HCT116 (cell line): Measurements from ENCODE around the gene ARFGAP1. TPM values are rescaled to one million over a fixed set of nuclear protein-coding genes. Genes with fewer than 3 reads are reported as not detected.
A peak's percentile ranks its signal among the peaks of the same experiment; 100 is the strongest.
"Not testable (repeated sequence)": the region's sequence is repeated elsewhere in the genome, so short reads cannot be mapped to it uniquely, and the experiment has no call there.

ENCODE experiments used
- ATAC-seq: fragments of 200-7000 bp; cut with Tn5 transposase; 2 replicates; pipeline ENCODE4 v1.9.1; 2020; ENCODE audit warnings: mild to moderate bottlenecking, moderate library complexity
- BruUV-seq: library from RNA; stranded (reverse); fragments of 400-500 nt; replicated peaks from 2 replicates; lab custom pipeline; 2021; lab: Mats Ljungman, UMichigan
- CTCF ChIA-PET: fragments of 300-600 bp; sonication (Branson Sonifier 250); formaldehyde crosslinking; loops from one replicate; lab custom pipeline; 2021; ENCODE audit warnings: antibody characterized with exemption; lab: Charles Lee
- POLR2A ChIA-PET: fragments of 300-600, 350-600 bp; sonication (Branson Sonifier 250); formaldehyde crosslinking; loops from one replicate; lab custom pipeline; 2021; ENCODE audit warnings: antibody characterized with exemption; lab: Charles Lee
- RAD21 ChIA-PET, 2 experiments: fragments of 300-600 bp; sonication (Branson Sonifier 250); formaldehyde crosslinking; loops; one replicate each; lab custom pipeline; 2023; ENCODE audit warnings: low total read pairs in 2 of 2; ENCODE audit not compliant: uncharacterized antibody in 2 of 2, unreplicated experiment in 2 of 2, low non-redundant PET in 1 of 2; lab: Charles Lee
- DNase-seq: peaks from one replicate; pipeline ENCODE4 v3.0.0-alpha.2; 2010; ENCODE audit warnings: low read depth, low spot score
- H2AFZ ChIP-seq: fragments of 200-600 bp; shearing (Covaris generic), sonication (generic); 2 replicates; pipeline ENCODE4 v1.6.1; 2017; ENCODE audit warnings: low read depth, mixed run types, mixed read lengths, antibody characterized with exemption, low read length; ENCODE audit not compliant: poor library complexity, severe bottlenecking
- H3K27ac ChIP-seq: 2 replicates; pipeline ENCODE4 v1.5.1; 2012; ENCODE audit warnings: low read depth, low read length
- H3K27me3 ChIP-seq: fragments of 200-600 bp; sonication (generic); 2 replicates; pipeline ENCODE4 v1.6.1; 2016; ENCODE audit warnings: mixed run types, low read length, mixed read lengths; ENCODE audit not compliant: insufficient read depth
- H3K36me3 ChIP-seq, 2 experiments: fragments of 200-500 bp in 1 of 2; fragments of 200-600 bp in 1 of 2; sonication (Bioruptor generic) in 1 of 2; sonication (generic) in 1 of 2; 2 replicates each; pipeline versions ENCODE4 v1.5.1 to v1.6.1; 2014 to 2016; ENCODE audit warnings: low read length in 2 of 2, inconsistent platforms in 1 of 2, mixed read lengths in 1 of 2, mixed run types in 1 of 2; ENCODE audit not compliant: insufficient read depth in 2 of 2, control insufficient read depth in 1 of 2
- H3K4me1 ChIP-seq, 2 experiments: fragments of 200-600 bp in 1 of 2; sonication (generic) in 1 of 2; 2 replicates each; pipeline versions ENCODE4 v1.5.1 to v1.6.1; 2012 to 2017; ENCODE audit warnings: low read length in 2 of 2, inconsistent platforms in 1 of 2, mild to moderate bottlenecking in 1 of 2, mixed read lengths in 1 of 2, mixed run types in 1 of 2, moderate library complexity in 1 of 2; ENCODE audit not compliant: insufficient read depth in 2 of 2, control insufficient read depth in 1 of 2
- H3K4me2 ChIP-seq: fragments of 200-600 bp; sonication (generic); 2 replicates; pipeline ENCODE4 v1.6.1; 2017; ENCODE audit warnings: mixed run types, low read length, mixed read lengths
- H3K4me3 ChIP-seq, 2 experiments: fragments of 200-600 bp in 1 of 2; sonication (generic) in 1 of 2; replicated peaks in 1 of 2; 2 replicates each; pipeline ENCODE4 v1.5.1; 2011 to 2016; ENCODE audit warnings: low read length in 2 of 2, control low read depth in 1 of 2, low read depth in 1 of 2, mild to moderate bottlenecking in 1 of 2, mixed read lengths in 1 of 2, mixed run types in 1 of 2
- H3K79me2 ChIP-seq: fragments of 200-600 bp; sonication (generic); 2 replicates; pipeline ENCODE4 v1.6.1; 2017; ENCODE audit warnings: mild to moderate bottlenecking, mixed run types, low read length, moderate library complexity, mixed read lengths; ENCODE audit not compliant: insufficient read depth
- H3K9ac ChIP-seq: fragments of 200-600 bp; sonication (generic); 2 replicates; pipeline ENCODE4 v1.6.1; 2016; ENCODE audit warnings: low read length, mixed read lengths
- H3K9me2 ChIP-seq: fragments of 200-600 bp; sonication (generic), shearing (Covaris generic); 2 replicates; pipeline ENCODE4 v1.6.1; 2017; ENCODE audit warnings: mixed run types, mild to moderate bottlenecking, moderate library complexity; ENCODE audit not compliant: insufficient read depth
- H3K9me3 ChIP-seq, 2 experiments: fragments of 200-500 bp in 1 of 2; fragments of 200-600 bp in 1 of 2; sonication (Bioruptor generic) in 1 of 2; sonication (generic) in 1 of 2; 2 replicates each; pipeline ENCODE4 v1.6.1; 2014 to 2017; ENCODE audit warnings: low read length in 2 of 2, mixed read lengths in 2 of 2, inconsistent platforms in 1 of 2, low read depth in 1 of 2, mild to moderate bottlenecking in 1 of 2, mixed run types in 1 of 2, moderate library complexity in 1 of 2; ENCODE audit not compliant: control insufficient read depth in 1 of 2, insufficient read depth in 1 of 2
- H4K20me1 ChIP-seq: fragments of 200-600 bp; sonication (generic), shearing (Covaris generic); 2 replicates; pipeline ENCODE4 v1.6.1; 2017; ENCODE audit warnings: mixed run types, mild to moderate bottlenecking, moderate library complexity; ENCODE audit not compliant: insufficient read depth
- CBX3 ChIP-seq: IDR thresholded peaks from 2 replicates; pipeline ENCODE4 v1.6.1; 2012; ENCODE audit warnings: low read depth
- EGR1 ChIP-seq: IDR thresholded peaks from 2 replicates; pipeline ENCODE4 v1.6.1; 2012; ENCODE audit warnings: low read depth
- ELF1 ChIP-seq: IDR thresholded peaks from 2 replicates; pipeline ENCODE4 v1.6.1; 2012; ENCODE audit warnings: low read depth, borderline replicate concordance
- EZH2 ChIP-seq: fragments of 200-600 bp; sonication (generic); IDR thresholded peaks from 2 replicates; pipeline ENCODE4 v1.6.1; 2017; ENCODE audit warnings: antibody characterized with exemption, mixed run types
- EZH2phosphoT487 ChIP-seq: fragments of 200-600 bp; IDR thresholded peaks from 2 replicates; pipeline ENCODE4 v1.6.1; 2018; ENCODE audit warnings: antibody characterized with exemption, borderline replicate concordance
- JUND ChIP-seq: IDR thresholded peaks from 2 replicates; pipeline ENCODE4 v1.6.1; 2012
- MAX ChIP-seq: IDR thresholded peaks from 2 replicates; pipeline ENCODE4 v1.6.1; 2012
- POLR2AphosphoS5 ChIP-seq: IDR thresholded peaks from 2 replicates; pipeline ENCODE4 v1.6.1; 2011; ENCODE audit warnings: mild to moderate bottlenecking, low read depth, low read length, moderate library complexity
- RAD21 ChIP-seq: IDR thresholded peaks from 2 replicates; pipeline ENCODE4 v1.6.1; 2012; ENCODE audit warnings: low read depth, mild to moderate bottlenecking
- REST ChIP-seq: IDR thresholded peaks from 2 replicates; pipeline ENCODE4 v1.6.1; 2012; ENCODE audit warnings: low read depth
- YY1 ChIP-seq: IDR thresholded peaks from 2 replicates; pipeline ENCODE4 v1.6.1; 2011; ENCODE audit warnings: low read length, low read depth, moderate library complexity, mild to moderate bottlenecking; ENCODE audit not compliant: insufficient replicate concordance; ENCODE audit errors: extremely low read depth
- ZFX ChIP-seq: fragments of 450-650 bp; IDR thresholded peaks from 2 replicates; pipeline ENCODE4 v1.6.1; 2017
- intact Hi-C: fragments of 100-400 bp; cut with micrococcal nuclease; formaldehyde crosslinking; loops from 2 replicates; pipeline ENCODE4 v1.10.0; 2022
- total RNA-seq: library from RNA; stranded (reverse); gene quantifications from one replicate; pipeline ENCODE4 v1.2.1, GENCODE V29; 2021; ENCODE audit not compliant: unreplicated experiment
- TF ChIP-seq, protein P1 (sequence below): IDR thresholded peaks from 2 replicates; pipeline ENCODE4 v1.6.1; 2011; ENCODE audit warnings: mild to moderate bottlenecking, low read length, moderate library complexity; ENCODE audit not compliant: insufficient replicate concordance; ENCODE audit errors: extremely low read depth

Gene ARFGAP1
- total RNA-seq, 1 experiment from 2014 or later = 94.4 TPM

DNA sequence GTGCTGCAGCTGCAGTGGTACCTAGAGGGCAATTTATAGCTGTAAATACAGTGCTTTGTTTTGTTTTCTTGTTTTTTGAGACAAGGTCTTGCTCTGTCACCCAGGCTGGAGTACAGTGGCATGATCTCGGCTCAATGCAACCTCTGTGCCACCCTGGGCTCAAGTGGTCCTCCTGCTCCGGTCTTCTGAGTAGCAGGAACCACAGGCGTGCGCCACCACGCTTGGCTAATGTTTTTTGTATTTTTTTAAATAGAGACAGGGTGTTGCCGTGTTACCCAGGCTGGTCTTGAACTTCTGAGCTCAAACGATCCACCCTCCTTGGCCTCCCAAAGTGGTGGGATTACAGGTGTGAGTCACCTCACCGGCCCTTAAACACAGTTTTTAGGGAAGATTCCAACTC is 61.7 kb downstream of the ARFGAP1 start:
- H2AFZ ChIP-seq = no peak overlapping the region
- no peak for DNase-seq
- ChIA-PET POLR2A (no interaction called here), CTCF (interaction anchor here (1.7 kb wide), 1 partner anchor 47 kb away, joined by 5 read pairs; no protein-coding TSS in a partner anchor)
- no peak overlapping the region for H3K9ac ChIP-seq
- H3K9me3 ChIP-seq = peaks cover 3 to 4% of the 10 kb centered on the region in 2 experiments; a peak in 1 of 4 replicates
- no peak overlapping the region for H3K4me2 ChIP-seq
- TF ChIP-seq YY1 (no peak), EZH2 (no peak), ELF1 (no peak), ZFX (no peak), MAX (no peak), POLR2AphosphoS5 (no peak), JUND (no peak), EGR1 (no peak), RAD21 (no peak), EZH2phosphoT487 (no peak), CBX3 (no peak), REST (no peak)
- TF ChIP-seq, protein P1, sequence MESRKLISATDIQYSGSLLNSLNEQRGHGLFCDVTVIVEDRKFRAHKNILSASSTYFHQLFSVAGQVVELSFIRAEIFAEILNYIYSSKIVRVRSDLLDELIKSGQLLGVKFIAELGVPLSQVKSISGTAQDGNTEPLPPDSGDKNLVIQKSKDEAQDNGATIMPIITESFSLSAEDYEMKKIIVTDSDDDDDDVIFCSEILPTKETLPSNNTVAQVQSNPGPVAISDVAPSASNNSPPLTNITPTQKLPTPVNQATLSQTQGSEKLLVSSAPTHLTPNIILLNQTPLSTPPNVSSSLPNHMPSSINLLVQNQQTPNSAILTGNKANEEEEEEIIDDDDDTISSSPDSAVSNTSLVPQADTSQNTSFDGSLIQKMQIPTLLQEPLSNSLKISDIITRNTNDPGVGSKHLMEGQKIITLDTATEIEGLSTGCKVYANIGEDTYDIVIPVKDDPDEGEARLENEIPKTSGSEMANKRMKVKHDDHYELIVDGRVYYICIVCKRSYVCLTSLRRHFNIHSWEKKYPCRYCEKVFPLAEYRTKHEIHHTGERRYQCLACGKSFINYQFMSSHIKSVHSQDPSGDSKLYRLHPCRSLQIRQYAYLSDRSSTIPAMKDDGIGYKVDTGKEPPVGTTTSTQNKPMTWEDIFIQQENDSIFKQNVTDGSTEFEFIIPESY = no peak
- TF ChIP-seq, all 23 proteins: peak for 0
- Histone ChIP-seq H3K36me3 (no peaks in the 10 kb centered on the region), H3K9me2 (no peaks in the 10 kb centered on the region), H4K20me1 (no peaks in the 10 kb centered on the region), H3K4me1 (no peaks in the 10 kb centered on the region), H3K79me2 (no peaks in the 10 kb centered on the region), H3K27ac (no peak overlapping the region), H3K4me3 (no peak overlapping the region), H3K27me3 (peaks cover 15% of the 10 kb centered on the region)
- no TSS peak for BruUV-seq
- no peak for ATAC-seq
- RAD21 ChIA-PET = no interaction called here
- intact Hi-C loops = no loop called here

DNA sequence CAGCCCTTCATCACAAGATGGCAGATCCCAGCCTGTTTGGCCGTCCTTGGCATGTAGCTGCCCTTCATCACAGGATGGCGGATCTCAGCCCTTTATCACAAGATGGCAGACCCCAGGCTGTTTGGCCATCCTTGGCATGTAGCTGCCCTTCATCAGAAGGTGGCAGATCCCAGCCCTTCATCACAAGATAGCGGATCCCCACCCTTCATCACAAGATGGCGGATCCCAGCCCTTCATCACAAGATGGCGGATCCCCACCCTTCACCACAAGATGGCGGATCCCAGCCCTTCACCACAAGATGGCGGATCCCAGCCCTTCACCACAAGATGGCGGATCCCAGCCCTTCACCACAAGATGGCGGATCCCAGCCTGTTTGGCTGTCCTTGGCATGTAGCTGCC is 62.4 kb downstream of the ARFGAP1 start:
- H3K9me2 ChIP-seq, BruUV-seq, H4K20me1 ChIP-seq, H3K79me2 ChIP-seq, DNase-seq, H3K9me3 ChIP-seq, ATAC-seq, intact Hi-C loops, H3K36me3 ChIP-seq, RAD21 ChIA-PET, H3K4me1 ChIP-seq, H3K27ac ChIP-seq, H3K4me3 ChIP-seq, POLR2A ChIA-PET, H3K9ac ChIP-seq, H3K4me2 ChIP-seq: not testable (repeated sequence)
- Histone ChIP-seq H3K27me3 (peaks cover 15% of the 10 kb centered on the region), H2AFZ (peak overlapping the region; percentile 45)
- CTCF ChIA-PET = interaction anchor here (1.7 kb wide), 1 partner anchor 47 kb away, joined by 5 read pairs; no protein-coding TSS in a partner anchor
